ENCODE measurements around the gene UHRF1.

Gene UHRF1

GRCh38 chr19:4911786-4912672 is 2.7 kb downstream of the UHRF1 start:
- Histone ChIP-seq H3K27me3 (ENCODE audit: insufficient read depth, low read depth) (no peaks in the 10 kb centered on the region), H3K4me3 (IDR thresholded peaks at IDR 0.05; ENCODE audit: insufficient read depth, low read depth, low read length) (no peak overlapping the region), H3K36me3 (ENCODE audit: insufficient read depth) (no peaks in the 10 kb centered on the region; the same call in 1 of the 2 replicates), H3K4me1 (ENCODE audit: low read depth, poor library complexity, severe bottlenecking) (peaks cover 5% of the 10 kb centered on the region), H3K79me2 (ENCODE audit: insufficient read depth, low read depth) (peaks cover 66% of the 10 kb centered on the region), H3K9ac (no peak overlapping the region), H4K20me1 (ENCODE audit: insufficient read depth) (0 out of 2 replicates have a peak, but pooled peaks cover 2% of the 10 kb centered on the region), H3K27ac (no peak overlapping the region), H3K4me2 (no peak overlapping the region; the same call in 1 of the 2 replicates), H2AFZ (ENCODE audit: low read depth) (no peak overlapping the region)
- TF ChIP-seq CTCF (conservative IDR thresholded peaks at IDR 0.05; ENCODE audit: low read depth, low read length) = no peak; the same call in 1 of the 2 replicates

- H3K9ac ChIP-seq = no peak overlapping the region
- H3K79me2 ChIP-seq (ENCODE audit: insufficient read depth, low read depth) = peaks cover 69% of the 10 kb centered on the region
- H4K20me1 ChIP-seq (ENCODE audit: insufficient read depth) = 0 out of 2 replicates have a peak, but pooled peaks cover 2% of the 10 kb centered on the region
- no peak overlapping the region for H2AFZ ChIP-seq (ENCODE audit: low read depth)
- H3K36me3 ChIP-seq (ENCODE audit: insufficient read depth) = no peaks in the 10 kb centered on the region; the same call in 1 of the 2 replicates
- TF ChIP-seq CTCF (conservative IDR thresholded peaks at IDR 0.05; ENCODE audit: low read depth, low read length) = no peak
- no peak overlapping the region for H3K4me2 ChIP-seq
- H3K4me3 ChIP-seq (IDR thresholded peaks at IDR 0.05; ENCODE audit: insufficient read depth, low read depth, low read length) = no peak overlapping the region
- peaks cover 5% of the 10 kb centered on the region for H3K4me1 ChIP-seq (ENCODE audit: low read depth, poor library complexity, severe bottlenecking)
- H3K27ac ChIP-seq = no peak overlapping the region
- H3K27me3 ChIP-seq (ENCODE audit: insufficient read depth, low read depth) = no peaks in the 10 kb centered on the region
These were observed 4.9 kb downstream of the UHRF1 start for GRCh38 chr19:4913996-4914735.

DNA sequence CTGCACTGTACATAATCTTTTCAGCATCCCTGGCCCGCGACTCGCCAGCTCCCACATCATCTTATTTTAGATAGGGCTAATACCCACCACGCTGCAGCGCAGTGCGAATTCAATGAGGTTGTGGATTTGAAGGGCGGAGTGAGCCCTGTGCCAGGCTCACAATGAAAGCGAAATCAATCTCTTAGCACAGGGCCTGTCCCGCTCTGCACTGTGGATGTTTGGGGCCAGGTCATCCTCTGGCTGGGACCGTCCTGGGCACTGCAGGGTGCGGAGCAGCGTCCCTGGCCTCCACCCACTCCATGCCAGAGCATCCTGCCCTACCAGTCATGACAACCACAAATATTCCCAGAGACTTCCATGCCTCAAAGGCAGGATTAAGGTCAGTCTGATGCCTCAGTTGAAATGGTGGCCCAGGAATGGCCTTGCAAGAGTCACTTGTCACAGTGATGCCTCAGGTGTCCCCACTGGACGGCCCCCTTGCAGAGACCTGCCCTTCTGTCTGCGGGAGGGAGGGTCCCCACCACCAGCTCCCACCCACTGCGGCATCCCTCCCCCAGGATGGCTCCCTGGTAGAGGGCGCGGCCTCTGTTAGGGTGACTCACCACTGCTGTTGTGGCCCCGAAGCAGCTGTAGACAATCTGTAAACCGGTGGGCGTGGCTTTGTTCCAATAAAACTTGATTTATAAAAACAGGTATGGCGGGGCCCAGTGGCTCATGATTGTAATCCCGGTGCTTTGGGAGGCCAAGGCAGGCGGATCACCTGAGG is 5.6 kb downstream of the UHRF1 start:
- Histone ChIP-seq H2AFZ (ENCODE audit: low read depth) (no peak overlapping the region), H3K36me3 (ENCODE audit: insufficient read depth) (no peaks in the 10 kb centered on the region; the same call in 1 of the 2 replicates), H3K79me2 (ENCODE audit: insufficient read depth, low read depth) (peaks cover 74% of the 10 kb centered on the region), H3K9ac (no peak overlapping the region), H3K4me1 (ENCODE audit: low read depth, poor library complexity, severe bottlenecking) (peaks cover 5% of the 10 kb centered on the region), H3K4me2 (no peak overlapping the region), H3K27ac (no peak overlapping the region), H3K27me3 (ENCODE audit: insufficient read depth, low read depth) (no peaks in the 10 kb centered on the region), H3K4me3 (IDR thresholded peaks at IDR 0.05; ENCODE audit: insufficient read depth, low read depth, low read length) (no peak overlapping the region), H4K20me1 (ENCODE audit: insufficient read depth) (0 out of 2 replicates have a peak, but pooled peaks cover 2% of the 10 kb centered on the region)
- TF ChIP-seq CTCF (conservative IDR thresholded peaks at IDR 0.05; ENCODE audit: low read depth, low read length) = no peak
